ENCODE data around the gene SLC43A3.

GRCh38 chr11:57471496-57471895, 44.6 kb upstream of the SLC43A3 start:
- TF ChIP-seq POLR2AphosphoS5 (IDR thresholded peaks at IDR 0.05; ENCODE audit: insufficient read depth in 1 of 2, low read depth in 1 of 2): no peak
- TF ChIP-seq, protein P1, sequence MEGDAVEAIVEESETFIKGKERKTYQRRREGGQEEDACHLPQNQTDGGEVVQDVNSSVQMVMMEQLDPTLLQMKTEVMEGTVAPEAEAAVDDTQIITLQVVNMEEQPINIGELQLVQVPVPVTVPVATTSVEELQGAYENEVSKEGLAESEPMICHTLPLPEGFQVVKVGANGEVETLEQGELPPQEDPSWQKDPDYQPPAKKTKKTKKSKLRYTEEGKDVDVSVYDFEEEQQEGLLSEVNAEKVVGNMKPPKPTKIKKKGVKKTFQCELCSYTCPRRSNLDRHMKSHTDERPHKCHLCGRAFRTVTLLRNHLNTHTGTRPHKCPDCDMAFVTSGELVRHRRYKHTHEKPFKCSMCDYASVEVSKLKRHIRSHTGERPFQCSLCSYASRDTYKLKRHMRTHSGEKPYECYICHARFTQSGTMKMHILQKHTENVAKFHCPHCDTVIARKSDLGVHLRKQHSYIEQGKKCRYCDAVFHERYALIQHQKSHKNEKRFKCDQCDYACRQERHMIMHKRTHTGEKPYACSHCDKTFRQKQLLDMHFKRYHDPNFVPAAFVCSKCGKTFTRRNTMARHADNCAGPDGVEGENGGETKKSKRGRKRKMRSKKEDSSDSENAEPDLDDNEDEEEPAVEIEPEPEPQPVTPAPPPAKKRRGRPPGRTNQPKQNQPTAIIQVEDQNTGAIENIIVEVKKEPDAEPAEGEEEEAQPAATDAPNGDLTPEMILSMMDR (IDR thresholded peaks at IDR 0.05): no peak
- TF ChIP-seq POLR2A (IDR thresholded peaks at IDR 0.05): no peak

Measured in vagina (tissue), 2 donors.